ENCODE results near the gene MPV17L.
"Not testable (repeated sequence)": the region's sequence is repeated elsewhere in the genome, so short reads cannot be mapped to it uniquely, and the experiment has no call there.

Gene MPV17L

GRCh38 chr16:15395631-15396508 is at the start of gene MPV17L:
Gene MPV17L (plus strand): TSS chr16:15395754. CDS start chr16:15395898, 144 bp downstream.
- H3K4me3 ChIP-seq (ENCODE audit: low read depth, low read length) = peak within 1 kb of the TSS; percentile 43
- H3K27me3 ChIP-seq (replicated peaks); H3K36me3 ChIP-seq (replicated peaks); DNase-seq; in situ Hi-C loops (cut with HindIII; ENCODE audit: low pct_ligation_motif_present, low sequenced_read_pairs); H3K27ac ChIP-seq: not testable (repeated sequence)

GRCh38 chr16:15348721-15349120 is 46.8 kb upstream of the MPV17L start:
- DNase-seq; H3K27me3 ChIP-seq (replicated peaks); H3K4me3 ChIP-seq (ENCODE audit: low read depth, low read length); H3K27ac ChIP-seq; in situ Hi-C loops (cut with HindIII; ENCODE audit: low pct_ligation_motif_present, low sequenced_read_pairs); H3K36me3 ChIP-seq (replicated peaks): not testable (repeated sequence)

GRCh38 chr16:15351251-15351650 is 44.3 kb upstream of the MPV17L start:
- H3K4me3 ChIP-seq (ENCODE audit: low read depth, low read length); DNase-seq; H3K27me3 ChIP-seq (replicated peaks); H3K27ac ChIP-seq; H3K36me3 ChIP-seq (replicated peaks); in situ Hi-C loops (cut with HindIII; ENCODE audit: low pct_ligation_motif_present, low sequenced_read_pairs): not testable (repeated sequence)

GRCh38 chr16:15351745-15352144 is 43.8 kb upstream of the MPV17L start:
- H3K27ac ChIP-seq; in situ Hi-C loops (cut with HindIII; ENCODE audit: low pct_ligation_motif_present, low sequenced_read_pairs); DNase-seq: not testable (repeated sequence)

GRCh38 chr16:15352852-15353251 is 42.7 kb upstream of the MPV17L start:
- DNase-seq; H3K27ac ChIP-seq; in situ Hi-C loops (cut with HindIII; ENCODE audit: low pct_ligation_motif_present, low sequenced_read_pairs); H3K36me3 ChIP-seq (replicated peaks); H3K4me3 ChIP-seq (ENCODE audit: low read depth, low read length); H3K27me3 ChIP-seq (replicated peaks): not testable (repeated sequence)

More at GRCh38 chr16:15351745-15352144, 43.8 kb upstream of the MPV17L start:
- not testable (repeated sequence) for H3K4me3 ChIP-seq (ENCODE audit: low read depth, low read length); H3K27me3 ChIP-seq (replicated peaks); H3K36me3 ChIP-seq (replicated peaks)

- H3K27me3 ChIP-seq (replicated peaks); H3K4me3 ChIP-seq (ENCODE audit: low read depth, low read length); H3K36me3 ChIP-seq (replicated peaks); H3K27ac ChIP-seq; DNase-seq; in situ Hi-C loops (cut with HindIII; ENCODE audit: low pct_ligation_motif_present, low sequenced_read_pairs): not testable (repeated sequence)
These were observed 40.7 kb upstream of the MPV17L start for GRCh38 chr16:15354846-15355245.

- DNase-seq; H3K27ac ChIP-seq; H3K4me3 ChIP-seq (ENCODE audit: low read depth, low read length); H3K36me3 ChIP-seq (replicated peaks); in situ Hi-C loops (cut with HindIII; ENCODE audit: low pct_ligation_motif_present, low sequenced_read_pairs); H3K27me3 ChIP-seq (replicated peaks): not testable (repeated sequence)
These were observed 38.1 kb upstream of the MPV17L start for GRCh38 chr16:15357495-15357894.

GRCh38 chr16:15378194-15378593 is 17.4 kb upstream of the MPV17L start, which contains the start of gene NPIPA5:
Gene NPIPA5 (minus strand): TSS chr16:15378294. CDS start chr16:15378294, 0 bp downstream.
- H3K36me3 ChIP-seq (replicated peaks); H3K27me3 ChIP-seq (replicated peaks); in situ Hi-C loops (cut with HindIII; ENCODE audit: low pct_ligation_motif_present, low sequenced_read_pairs); DNase-seq; H3K4me3 ChIP-seq (ENCODE audit: low read depth, low read length); H3K27ac ChIP-seq: not testable (repeated sequence)

- H3K4me3 ChIP-seq (ENCODE audit: low read depth, low read length); in situ Hi-C loops (cut with HindIII; ENCODE audit: low pct_ligation_motif_present, low sequenced_read_pairs); H3K27me3 ChIP-seq (replicated peaks); DNase-seq; H3K27ac ChIP-seq; H3K36me3 ChIP-seq (replicated peaks): not testable (repeated sequence)
These were observed 12.7 kb upstream of the MPV17L start for GRCh38 chr16:15382810-15383209.

- in situ Hi-C loops (cut with HindIII; ENCODE audit: low pct_ligation_motif_present, low sequenced_read_pairs); H3K27me3 ChIP-seq (replicated peaks); DNase-seq; H3K36me3 ChIP-seq (replicated peaks); H3K4me3 ChIP-seq (ENCODE audit: low read depth, low read length); H3K27ac ChIP-seq: not testable (repeated sequence)
These were observed 7.5 kb upstream of the MPV17L start for GRCh38 chr16:15388060-15388459.

- H3K4me3 ChIP-seq (ENCODE audit: low read depth, low read length); DNase-seq; H3K27me3 ChIP-seq (replicated peaks); H3K27ac ChIP-seq; in situ Hi-C loops (cut with HindIII; ENCODE audit: low pct_ligation_motif_present, low sequenced_read_pairs); H3K36me3 ChIP-seq (replicated peaks): not testable (repeated sequence)
These were observed 5.6 kb upstream of the MPV17L start for GRCh38 chr16:15389916-15390315.

GRCh38 chr16:15393025-15393424 is 2.5 kb upstream of the MPV17L start:
- H3K27ac ChIP-seq; H3K27me3 ChIP-seq (replicated peaks); H3K36me3 ChIP-seq (replicated peaks); in situ Hi-C loops (cut with HindIII; ENCODE audit: low pct_ligation_motif_present, low sequenced_read_pairs); H3K4me3 ChIP-seq (ENCODE audit: low read depth, low read length); DNase-seq: not testable (repeated sequence)

- H3K36me3 ChIP-seq (replicated peaks); H3K4me3 ChIP-seq (ENCODE audit: low read depth, low read length); H3K27me3 ChIP-seq (replicated peaks); DNase-seq; in situ Hi-C loops (cut with HindIII; ENCODE audit: low pct_ligation_motif_present, low sequenced_read_pairs); H3K27ac ChIP-seq: not testable (repeated sequence)
These were observed 915 bp downstream of the MPV17L start for GRCh38 chr16:15396509-15396829.
